CD14-positive monocyte (primary cell): Measurements from ENCODE around the gene GALNT18. TPM values are rescaled to one million over a fixed set of nuclear protein-coding genes. Genes with fewer than 3 reads are reported as not detected.

Source experiments
- DNase-seq, 3 donors: peaks; one replicate each; pipeline ENCODE4 v3.0.0-alpha.2; 2011 to 2022
- H2AFZ ChIP-seq: 2 replicates; pipeline ENCODE4 v1.6.0; 2012; ENCODE audit warnings: mild to moderate bottlenecking, low read depth, low read length, inconsistent platforms; ENCODE audit not compliant: insufficient read depth, poor library complexity, severe bottlenecking
- H3K27ac ChIP-seq, 2 donors: 1 replicate in 1 of 2; 2 replicates in 1 of 2; pipeline ENCODE4 v1.5.1; 2012 to 2013; ENCODE audit warnings: low read length in 2 of 2, control low read depth in 1 of 2, inconsistent platforms in 1 of 2, low read depth in 1 of 2, mild to moderate bottlenecking in 1 of 2
- H3K27me3 ChIP-seq, 2 donors: one replicate each; pipeline versions ENCODE4 v1.6.0 to v1.6.1; 2011 to 2013; ENCODE audit warnings: low read length in 2 of 2; ENCODE audit not compliant: control insufficient read depth in 2 of 2, insufficient read depth in 2 of 2
- H3K36me3 ChIP-seq, 2 donors: replicated peaks in 1 of 2; 1 replicate in 1 of 2; 2 replicates in 1 of 2; pipeline versions ENCODE4 v1.5.1 to v1.6.1; 2012 to 2013; ENCODE audit warnings: low read length in 2 of 2, control low read depth in 1 of 2, inconsistent platforms in 1 of 2, mild to moderate bottlenecking in 1 of 2; ENCODE audit not compliant: insufficient read depth in 2 of 2, control insufficient read depth in 1 of 2
- H3K4me1 ChIP-seq, 2 donors: 1 replicate in 1 of 2; 2 replicates in 1 of 2; pipeline versions ENCODE4 v1.5.1 to v1.6.1; 2012 to 2013; ENCODE audit warnings: low read length in 2 of 2, control low read depth in 1 of 2, inconsistent platforms in 1 of 2, mild to moderate bottlenecking in 1 of 2, moderate library complexity in 1 of 2; ENCODE audit not compliant: insufficient read depth in 2 of 2, control insufficient read depth in 1 of 2
- H3K4me2 ChIP-seq: replicated peaks from 2 replicates; pipeline ENCODE3; 2012; ENCODE audit warnings: low read length, moderate library complexity, mild to moderate bottlenecking; ENCODE audit not compliant: poor library complexity, severe bottlenecking; ENCODE audit errors: extremely low read depth
- H3K4me3 ChIP-seq, 3 experiments: fragments of 200-600 bp in 1 of 3; sonication (generic) in 1 of 3; replicated peaks in 1 of 3; 1 replicate in 2 of 3; 2 replicates in 1 of 3; pipeline ENCODE4 v1.5.1; 2011 to 2013; ENCODE audit warnings: low read length in 3 of 3, mild to moderate bottlenecking in 3 of 3, control low read depth in 2 of 3, low read depth in 2 of 3, inconsistent platforms in 1 of 3, moderate library complexity in 1 of 3
- H3K79me2 ChIP-seq: 2 replicates; pipeline ENCODE4 v1.6.0; 2012; ENCODE audit warnings: mild to moderate bottlenecking, control low read depth, inconsistent platforms, low read length, moderate library complexity; ENCODE audit not compliant: insufficient read depth
- H3K9ac ChIP-seq: 2 replicates; pipeline ENCODE4 v1.6.0; 2017; ENCODE audit warnings: low read length, mild to moderate bottlenecking; ENCODE audit not compliant: insufficient read depth, poor library complexity, severe bottlenecking
- H3K9me3 ChIP-seq, 2 donors: replicated peaks in 1 of 2; 1 replicate in 1 of 2; 2 replicates in 1 of 2; pipeline versions ENCODE4 v1.5.1 to v1.6.1; 2012 to 2013; ENCODE audit warnings: low read length in 2 of 2, control low read depth in 1 of 2; ENCODE audit not compliant: control insufficient read depth in 1 of 2, insufficient read depth in 1 of 2
- H4K20me1 ChIP-seq: 2 replicates; pipeline ENCODE4 v1.6.0; 2012; ENCODE audit warnings: mild to moderate bottlenecking, low read length, control low read depth, moderate library complexity; ENCODE audit not compliant: insufficient read depth
- H3K27ac Mint-ChIP-seq, 7 donors: one replicate each; pipeline ENCODE4 v1.8.0; 2020; ENCODE audit warnings: mild to moderate bottlenecking in 7 of 7, mixed read lengths in 7 of 7, moderate library complexity in 6 of 7, inconsistent platforms in 2 of 7
- H3K27me3 Mint-ChIP-seq, 3 donors: one replicate each; pipeline ENCODE4 v1.8.0; 2021 to 2022; ENCODE audit warnings: low read depth in 3 of 3, mild to moderate bottlenecking in 3 of 3, mixed read lengths in 3 of 3, moderate library complexity in 3 of 3, inconsistent platforms in 1 of 3
- H3K36me3 Mint-ChIP-seq, 2 donors: one replicate each; pipeline ENCODE4 v1.8.0; 2020; ENCODE audit warnings: mixed read lengths in 2 of 2, inconsistent platforms in 1 of 2, mild to moderate bottlenecking in 1 of 2
- H3K4me1 Mint-ChIP-seq: one replicate; pipeline ENCODE4 v1.8.0; 2020; ENCODE audit warnings: mild to moderate bottlenecking, mixed read lengths
- H3K4me3 Mint-ChIP-seq, 2 donors: one replicate each; pipeline ENCODE4 v1.8.0; 2020; ENCODE audit warnings: mild to moderate bottlenecking in 2 of 2, mixed read lengths in 2 of 2, moderate library complexity in 1 of 2
- H3K9me3 Mint-ChIP-seq, 7 donors: one replicate each; pipeline ENCODE4 v1.8.0; 2020 to 2022; ENCODE audit warnings: mixed read lengths in 7 of 7, mild to moderate bottlenecking in 6 of 7, moderate library complexity in 6 of 7, inconsistent platforms in 2 of 7
- CTCF ChIP-seq: fragments of 200-600 bp; IDR thresholded peaks from one replicate; pipeline ENCODE4 v1.8.0; 2022; ENCODE audit warnings: antibody characterized with exemption, mild to moderate bottlenecking
- WGBS: methylation state at CpG from one replicate; pipeline ENCODE4 v1.1.5; 2013; ENCODE audit warnings: missing lambda C conversion rate; ENCODE audit not compliant: insufficient coverage; 5-methylcytosine and 5-hydroxymethylcytosine counted together
- intact Hi-C, 2 donors: fragments of 100-400 bp; cut with micrococcal nuclease; formaldehyde crosslinking; loops; one replicate each; pipeline versions ENCODE4 v1.15.0 to v1.15.1; 2023
- polyA plus RNA-seq, 3 donors: library from polyadenylated mRNA; depleted of rRNA in 1 of 3; unstranded in 2 of 3; stranded (reverse) in 1 of 3; fragments of 300-500 nt in 2 of 3; fragments of >200 nt in 1 of 3; fragmentation: Illumina TruSeq in 2 of 3; gene quantifications; 1 replicate in 2 of 3; 2 replicates in 1 of 3; pipeline ENCODE4 v1.2.3, GENCODE V29; 2012 to 2021

Gene GALNT18
- polyA plus RNA-seq, 3 donors, result not detected

DNA sequence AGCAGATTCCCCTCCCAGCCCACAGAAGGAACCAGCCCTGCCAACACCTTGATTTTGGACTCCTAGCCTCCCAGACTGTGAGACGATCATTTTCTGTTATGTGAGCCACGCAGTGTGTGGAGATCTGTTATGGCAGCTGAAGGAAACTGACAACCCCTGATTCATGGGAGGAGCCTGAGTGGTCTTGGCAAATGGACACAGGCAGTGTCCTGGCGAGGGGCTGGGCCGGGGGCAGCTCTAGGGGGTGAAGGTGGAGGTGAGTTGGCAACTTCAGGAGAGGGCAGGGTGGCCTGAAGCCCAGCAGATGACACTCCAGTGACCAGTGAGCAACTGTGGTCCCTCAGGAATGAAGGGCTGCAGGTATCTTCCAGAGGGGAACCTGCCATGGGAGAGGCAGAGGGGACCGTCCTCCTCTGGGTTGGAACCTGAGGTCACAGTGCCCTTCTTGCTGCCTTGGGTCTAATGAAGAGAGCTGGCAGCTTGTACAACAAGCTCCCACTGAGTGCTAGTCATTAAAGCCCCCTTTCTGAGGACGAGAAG, 351.5 kb downstream of the GALNT18 start:
- Mint-ChIP-seq H3K9me3 (peaks cover 0 to 6% (median 3%) of the 10 kb centered on the region in 7 donors), H3K36me3 (no peaks in the 10 kb centered on the region), H3K27me3 (peaks cover 5 to 10% (median 7%) of the 10 kb centered on the region in 3 donors), H3K4me3 (no peak overlapping the region), H3K4me1 (no peaks in the 10 kb centered on the region), H3K27ac (no peak overlapping the region)
- WGBS, result 98% methylated on average over 6 of the region's 6 CpGs
- Histone ChIP-seq H3K4me3 (no peak overlapping the region), H2AFZ (no peak overlapping the region), H3K27me3 (no peaks in the 10 kb centered on the region), H4K20me1 (no peaks in the 10 kb centered on the region), H3K79me2 (no peaks in the 10 kb centered on the region), H3K27ac (no peak overlapping the region), H3K9ac (no peak overlapping the region), H3K4me2 (no peak overlapping the region), H3K4me1 (no peaks in the 10 kb centered on the region), H3K9me3 (no peaks in the 10 kb centered on the region), H3K36me3 (no peaks in the 10 kb centered on the region)
- TF ChIP-seq CTCF, result no peak
- intact Hi-C loops, result no loop called here
- DNase-seq, result no peak

DNA sequence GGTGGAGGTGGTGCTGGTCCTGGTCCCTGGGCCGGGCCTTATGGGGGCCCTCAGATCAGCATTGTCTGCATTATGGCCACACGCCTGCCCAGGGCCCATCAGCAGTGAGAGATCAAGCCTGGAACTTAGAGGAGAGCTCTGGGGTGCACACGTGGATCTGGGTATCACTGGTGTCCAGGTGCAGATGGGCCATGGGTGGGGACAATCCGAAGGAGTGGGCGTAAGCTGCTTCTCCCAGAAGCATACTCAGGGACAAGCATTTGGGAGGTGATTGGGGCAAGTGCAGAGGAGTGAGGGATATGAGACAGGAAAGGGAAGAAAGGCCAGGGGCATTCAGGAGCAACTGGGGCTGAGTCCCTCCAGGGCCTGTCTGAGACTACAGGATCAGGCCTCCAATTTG, 353.1 kb downstream of the GALNT18 start:
- Mint-ChIP-seq H3K27me3 (peaks cover 4 to 15% (median 6%) of the 10 kb centered on the region in 3 donors), H3K4me1 (no peaks in the 10 kb centered on the region), H3K9me3 (no peaks in the 10 kb centered on the region), H3K4me3 (no peak overlapping the region), H3K27ac (no peak overlapping the region), H3K36me3 (no peaks in the 10 kb centered on the region)
- Histone ChIP-seq H3K27ac (no peak overlapping the region), H4K20me1 (no peaks in the 10 kb centered on the region), H3K9ac (no peak overlapping the region), H3K36me3 (no peaks in the 10 kb centered on the region), H3K79me2 (no peaks in the 10 kb centered on the region), H2AFZ (no peak overlapping the region), H3K4me3 (no peak overlapping the region), H3K9me3 (no peaks in the 10 kb centered on the region), H3K4me1 (no peaks in the 10 kb centered on the region), H3K4me2 (no peak overlapping the region), H3K27me3 (no peaks in the 10 kb centered on the region)
- WGBS, result 91% methylated on average over 5 of the region's 5 CpGs
- intact Hi-C loops, result no loop called here
- DNase-seq, result no peak
- TF ChIP-seq CTCF, result no peak
